HG03039 (cell line): ENCODE data around the gene BCL2L13.
A peak's percentile ranks its signal among the peaks of the same experiment; 100 is the strongest.

Source experiments
- ATAC-seq: cut with Tn5 transposase; IDR thresholded peaks from one replicate; pipeline ENCODE4 v1.9.1; 2021; ENCODE audit warnings: mild to moderate bottlenecking, moderate library complexity; ENCODE audit not compliant: unreplicated experiment

Gene BCL2L13

GRCh38 chr22:17638432-17639246, at the start of gene BCL2L13:
Gene BCL2L13, plus strand, starts transcription at chr22:17638757. Its CDS starts 16,955 bp downstream, at chr22:17655712.
- peak; percentile 87 for ATAC-seq

DNA sequence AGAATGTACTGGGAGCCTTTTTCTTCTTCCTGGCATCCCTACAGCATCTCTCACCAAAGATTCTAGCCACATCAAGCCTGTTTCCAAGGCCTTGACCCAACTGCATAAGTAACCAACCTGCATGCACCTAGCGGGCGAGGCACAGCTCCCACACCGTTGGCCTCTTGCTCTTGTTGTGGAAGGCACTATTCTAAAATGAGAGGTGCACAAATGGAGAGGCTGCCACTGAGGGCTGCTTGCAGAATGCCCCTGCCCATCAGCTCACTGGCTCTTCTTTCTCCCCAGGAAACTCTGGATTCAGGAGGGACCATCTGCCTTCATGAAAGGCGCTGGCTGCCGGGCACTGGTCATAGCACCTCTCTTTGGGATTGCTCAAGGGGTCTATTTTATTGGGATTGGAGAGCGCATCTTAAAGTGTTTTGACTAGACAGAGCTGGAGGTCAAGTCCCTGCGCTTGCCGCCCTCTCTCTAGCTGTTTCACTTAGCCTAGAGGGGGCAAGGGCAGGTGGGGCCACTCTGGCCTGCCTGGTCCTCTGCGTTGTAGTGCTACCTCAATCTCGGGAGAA, 48.7 kb upstream of the BCL2L13 start:
- ATAC-seq: no peak

- no peak for ATAC-seq
Measured at GRCh38 chr22:17590586-17590985, 48.0 kb upstream of the BCL2L13 start.

DNA sequence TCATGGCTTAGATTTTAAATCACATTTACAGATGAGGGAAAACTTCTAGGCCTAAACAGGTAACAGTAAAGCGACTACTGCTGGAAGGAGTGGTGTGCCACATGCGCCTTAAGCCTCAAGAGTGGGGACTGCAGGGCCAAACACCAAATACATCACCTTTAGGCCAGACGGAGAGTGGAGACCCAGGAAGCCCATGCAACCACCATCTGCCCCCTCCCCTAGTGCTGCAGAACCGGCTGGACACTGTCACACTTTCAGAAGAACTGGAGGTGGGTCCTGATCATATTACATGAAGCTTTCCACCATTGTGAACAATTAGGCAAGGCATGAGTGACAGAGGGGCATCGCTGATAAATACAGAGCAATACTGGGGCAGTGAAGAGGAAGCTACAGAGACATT, 46.4 kb upstream of the BCL2L13 start:
- ATAC-seq: no peak

DNA sequence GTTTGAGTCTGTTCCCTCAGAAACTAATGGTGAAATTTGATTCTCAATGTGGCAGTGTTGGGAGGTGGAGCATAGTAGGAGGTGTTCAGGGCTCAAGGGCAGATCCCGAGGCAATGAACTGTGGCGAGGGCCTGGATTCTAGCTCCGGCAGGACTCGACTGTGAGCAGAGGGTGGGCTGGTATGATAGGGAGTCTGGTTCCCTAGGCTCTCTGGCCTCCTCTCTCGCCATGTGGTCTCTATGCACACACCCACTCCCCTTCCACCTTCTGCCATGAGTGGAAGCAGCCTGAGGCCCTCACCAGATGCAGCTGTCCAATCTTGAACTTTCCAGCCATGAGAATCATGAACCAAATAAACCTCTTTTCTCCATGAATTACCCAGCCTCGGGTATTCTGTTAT, 42.3 kb upstream of the BCL2L13 start:
- ATAC-seq: no peak

- ATAC-seq: no peak
Measured at GRCh38 chr22:17597217-17597616, 41.3 kb upstream of the BCL2L13 start.

GRCh38 chr22:17598318-17598717, 40.2 kb upstream of the BCL2L13 start:
- no peak for ATAC-seq

- ATAC-seq: no peak
Measured at GRCh38 chr22:17601031-17601430, 37.5 kb upstream of the BCL2L13 start.

GRCh38 chr22:17603668-17604067, 34.9 kb upstream of the BCL2L13 start:
- ATAC-seq: no peak

- no peak for ATAC-seq
Measured at GRCh38 chr22:17606496-17606895, 32.1 kb upstream of the BCL2L13 start.

GRCh38 chr22:17607891-17608521, 30.6 kb upstream of the BCL2L13 start:
- ATAC-seq: no peak

GRCh38 chr22:17612057-17612456, 26.5 kb upstream of the BCL2L13 start:
- no peak for ATAC-seq

DNA sequence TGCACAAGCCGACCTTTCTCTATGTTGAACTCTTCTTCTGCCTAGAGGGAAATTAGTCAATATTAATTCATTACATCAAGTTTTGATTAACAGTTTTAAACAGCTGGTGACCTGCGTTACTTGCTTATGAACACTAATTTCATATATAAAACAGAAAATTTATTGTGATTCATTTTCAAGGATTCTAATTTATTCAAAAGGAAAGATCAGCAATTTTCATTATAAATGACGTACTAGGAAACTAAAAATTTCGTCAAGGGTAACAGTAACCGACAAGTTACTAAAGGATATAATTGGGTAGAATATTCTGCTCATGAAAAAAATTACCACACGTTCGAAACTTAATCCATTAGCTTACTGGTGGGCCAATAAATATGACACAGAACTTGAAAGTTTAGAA, 25.3 kb upstream of the BCL2L13 start:
- ATAC-seq: no peak

DNA sequence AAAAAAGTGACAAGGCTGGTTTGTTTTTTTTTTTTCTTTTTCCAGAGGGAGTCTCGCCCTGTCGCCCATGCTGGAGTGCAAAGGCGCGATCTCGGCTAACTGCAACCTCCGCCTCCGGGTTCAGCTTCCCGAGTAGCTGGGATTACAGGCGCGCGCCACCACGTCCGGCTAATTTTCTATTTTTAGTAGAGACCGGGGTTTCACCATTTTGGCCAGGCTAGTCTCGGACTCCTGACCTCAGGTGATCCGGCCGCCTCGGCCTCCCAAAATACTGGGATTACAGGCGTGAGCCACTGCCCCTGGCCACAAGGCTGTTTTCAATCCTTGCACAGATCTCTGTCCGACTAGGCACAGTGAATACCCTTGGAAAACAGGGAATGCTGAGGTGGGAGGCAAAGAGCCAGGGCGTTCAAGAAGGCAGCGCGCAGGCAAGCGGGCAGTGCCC, 10.6 kb upstream of the BCL2L13 start:
- no peak for ATAC-seq

GRCh38 chr22:17628406-17629172, 10.0 kb upstream of the BCL2L13 start, which contains the start of gene ATP6V1E1:
Gene ATP6V1E1, minus strand, starts transcription at chr22:17628749. Its CDS starts 114 bp downstream, at chr22:17628635.
- ATAC-seq: peak; percentile 99

DNA sequence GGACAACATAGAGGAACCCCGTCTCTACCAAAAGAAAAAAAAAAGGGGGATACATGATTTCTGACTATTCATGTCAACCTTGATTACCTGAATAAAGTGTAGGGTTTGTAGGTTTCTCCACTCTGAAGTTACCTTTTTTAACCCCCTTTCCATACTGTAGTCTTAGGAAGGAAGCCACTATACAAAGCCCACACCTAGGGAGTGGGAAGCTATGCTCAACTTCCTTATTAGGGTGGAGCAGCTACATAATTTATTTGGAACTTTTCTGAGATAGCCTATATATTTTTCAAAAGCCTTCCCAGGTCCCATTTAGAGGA, 9.4 kb upstream of the BCL2L13 start:
- ATAC-seq: no peak

- no peak for ATAC-seq
Measured at GRCh38 chr22:17629641-17630040, 8.9 kb upstream of the BCL2L13 start.

- ATAC-seq: no peak
Measured at GRCh38 chr22:17631076-17631565, 7.4 kb upstream of the BCL2L13 start.

- no peak for ATAC-seq
Measured at GRCh38 chr22:17633217-17633997, 5.2 kb upstream of the BCL2L13 start.

GRCh38 chr22:17633998-17634323, 4.6 kb upstream of the BCL2L13 start:
- ATAC-seq: no peak

GRCh38 chr22:17634696-17635095, 3.9 kb upstream of the BCL2L13 start:
- no peak for ATAC-seq
